ENCODE results near the gene PHF19.

PHF19 gene

GRCh38 chr9:120856700-120857099 lies 20.3 kb downstream of the PHF19 start:
- no peak for TF ChIP-seq ZFX (IDR thresholded peaks at IDR 0.05; ENCODE audit: borderline replicate concordance)
- TF ChIP-seq, protein P1, sequence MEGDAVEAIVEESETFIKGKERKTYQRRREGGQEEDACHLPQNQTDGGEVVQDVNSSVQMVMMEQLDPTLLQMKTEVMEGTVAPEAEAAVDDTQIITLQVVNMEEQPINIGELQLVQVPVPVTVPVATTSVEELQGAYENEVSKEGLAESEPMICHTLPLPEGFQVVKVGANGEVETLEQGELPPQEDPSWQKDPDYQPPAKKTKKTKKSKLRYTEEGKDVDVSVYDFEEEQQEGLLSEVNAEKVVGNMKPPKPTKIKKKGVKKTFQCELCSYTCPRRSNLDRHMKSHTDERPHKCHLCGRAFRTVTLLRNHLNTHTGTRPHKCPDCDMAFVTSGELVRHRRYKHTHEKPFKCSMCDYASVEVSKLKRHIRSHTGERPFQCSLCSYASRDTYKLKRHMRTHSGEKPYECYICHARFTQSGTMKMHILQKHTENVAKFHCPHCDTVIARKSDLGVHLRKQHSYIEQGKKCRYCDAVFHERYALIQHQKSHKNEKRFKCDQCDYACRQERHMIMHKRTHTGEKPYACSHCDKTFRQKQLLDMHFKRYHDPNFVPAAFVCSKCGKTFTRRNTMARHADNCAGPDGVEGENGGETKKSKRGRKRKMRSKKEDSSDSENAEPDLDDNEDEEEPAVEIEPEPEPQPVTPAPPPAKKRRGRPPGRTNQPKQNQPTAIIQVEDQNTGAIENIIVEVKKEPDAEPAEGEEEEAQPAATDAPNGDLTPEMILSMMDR (IDR thresholded peaks at IDR 0.05), result no peak
- no peak overlapping the region for H3K27ac ChIP-seq

GRCh38 chr9:120855827-120856670 lies 20.9 kb downstream of the PHF19 start:
- no peak overlapping the region for H3K27ac ChIP-seq
- TF ChIP-seq, protein P1 (IDR thresholded peaks at IDR 0.05), result no peak
- TF ChIP-seq ZFX (IDR thresholded peaks at IDR 0.05; ENCODE audit: borderline replicate concordance), result no peak

DNA sequence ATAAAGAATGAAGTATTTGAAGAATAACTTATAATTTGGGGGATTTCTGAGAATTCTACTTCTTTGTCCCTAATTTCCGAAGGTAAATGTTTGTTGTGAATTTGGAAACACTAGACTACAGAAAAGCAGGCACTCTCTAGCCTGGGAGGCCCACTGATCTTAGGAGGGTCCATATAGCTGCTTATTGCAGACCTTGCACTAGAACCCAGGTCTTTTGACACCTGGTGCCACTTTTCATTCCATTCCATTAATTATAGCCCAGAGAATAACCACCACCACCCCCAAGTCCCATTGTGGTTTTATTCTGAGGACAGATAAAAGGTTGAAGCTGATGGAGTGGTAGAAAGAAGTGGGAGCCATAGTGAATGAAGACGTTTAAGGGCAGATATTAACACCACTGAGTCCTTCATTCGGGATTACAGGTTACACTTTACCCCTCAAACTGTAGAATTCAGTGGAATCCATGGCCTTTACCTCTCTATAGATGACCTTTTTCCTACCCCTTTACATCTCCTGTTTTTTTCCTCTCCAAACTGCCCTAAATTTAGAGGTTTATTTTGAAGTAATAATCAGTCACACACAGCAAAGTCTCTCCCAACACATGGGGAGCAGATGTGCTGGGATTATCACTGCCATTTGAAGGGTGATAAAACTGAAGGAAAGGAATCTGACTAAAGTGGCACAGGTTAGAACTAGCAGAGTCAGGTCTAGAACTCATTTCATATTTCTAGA lies 22.2 kb downstream of the PHF19 start:
- no peak overlapping the region for H3K27ac ChIP-seq
- TF ChIP-seq, protein P1 (IDR thresholded peaks at IDR 0.05), result no peak
- no peak for TF ChIP-seq ZFX (IDR thresholded peaks at IDR 0.05; ENCODE audit: borderline replicate concordance)

DNA sequence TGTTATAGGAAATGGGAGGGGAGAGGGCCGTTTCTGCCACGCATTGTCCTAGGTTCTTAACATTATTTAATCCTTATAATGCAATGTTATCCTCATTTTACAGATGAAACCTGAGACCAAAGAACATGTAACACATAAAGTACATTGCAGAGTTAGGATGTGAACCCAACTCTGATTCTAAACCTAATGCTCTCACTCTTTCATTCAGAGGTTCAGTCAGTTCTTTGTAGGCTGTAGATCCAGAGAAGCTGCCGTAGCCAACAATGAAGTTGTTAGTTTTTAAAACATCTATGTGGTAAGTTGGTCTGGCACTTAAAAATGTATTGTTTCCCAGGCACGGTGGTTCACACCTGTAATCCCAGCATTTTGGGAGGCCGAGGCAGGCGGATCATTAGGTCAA lies 23.8 kb downstream of the PHF19 start:
- no peak overlapping the region for H3K27ac ChIP-seq
- TF ChIP-seq ZFX (IDR thresholded peaks at IDR 0.05; ENCODE audit: borderline replicate concordance), result no peak
- TF ChIP-seq, protein P1 (IDR thresholded peaks at IDR 0.05), result no peak

GRCh38 chr9:120852240-120853010 lies 24.6 kb downstream of the PHF19 start:
- TF ChIP-seq, protein P1 (IDR thresholded peaks at IDR 0.05), result no peak
- TF ChIP-seq ZFX (IDR thresholded peaks at IDR 0.05; ENCODE audit: borderline replicate concordance), result no peak
- no peak overlapping the region for H3K27ac ChIP-seq

DNA sequence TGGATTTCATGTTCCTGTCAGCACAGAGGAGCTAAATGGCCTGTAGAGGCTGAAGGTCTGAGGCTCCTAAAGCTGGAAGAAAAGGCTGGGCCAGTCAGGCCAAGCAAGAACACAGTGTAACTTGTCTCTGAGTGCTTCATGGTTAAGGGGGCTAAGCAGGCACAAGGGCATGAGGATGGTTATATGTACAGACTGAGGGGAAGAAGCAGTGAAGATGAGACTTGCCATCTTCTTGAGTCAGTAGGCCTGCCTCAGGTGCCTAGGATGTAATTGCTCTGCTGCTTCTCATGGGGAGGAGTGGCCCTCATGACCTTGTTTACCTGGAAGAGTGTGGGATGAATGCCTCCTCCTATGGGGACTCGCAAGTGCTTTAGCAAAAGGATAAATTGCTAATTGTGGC lies 25.5 kb downstream of the PHF19 start:
- H3K27ac ChIP-seq, result no peak overlapping the region
- TF ChIP-seq ZFX (IDR thresholded peaks at IDR 0.05; ENCODE audit: borderline replicate concordance), result no peak
- TF ChIP-seq, protein P1 (IDR thresholded peaks at IDR 0.05), result no peak

Data from 22Rv1 (cell line).